Stimulated activated CD4-positive, alpha-beta T cell treated with anti-CD3 and anti-CD28 coated beads, TNF-alpha, amount 100 ng/mL, for 1 hour (primary cell): ENCODE results near the gene ASCL5.
A peak's percentile ranks its signal among the peaks of the same experiment; 100 is the strongest.

Source experiments
- DNase-seq, 3 donors: peaks; one replicate each; pipeline ENCODE4 v3.0.0-alpha.2; 2020; ENCODE audit warnings: low read depth in 3 of 3, low spot score in 1 of 3

Gene ASCL5

GRCh38 chr1:201136355-201137023 is 9.5 kb upstream of the ASCL5 start:
- DNase-seq: no peak

- no peak for DNase-seq
These were observed 7.4 kb upstream of the ASCL5 start for GRCh38 chr1:201134405-201134804.

- DNase-seq: no peak
These were observed 4.4 kb upstream of the ASCL5 start for GRCh38 chr1:201131398-201131797.

- DNase-seq: no peak
These were observed 2.0 kb upstream of the ASCL5 start for GRCh38 chr1:201128962-201129361.

GRCh38 chr1:201128476-201128875 is 1.5 kb upstream of the ASCL5 start:
- no peak for DNase-seq

- DNase-seq: no peak
These were observed 921 bp upstream of the ASCL5 start for GRCh38 chr1:201127755-201128455.

- no peak for DNase-seq
These were observed 537 bp downstream of the ASCL5 start for GRCh38 chr1:201126463-201126831.

GRCh38 chr1:201125800-201126199 is 1.2 kb downstream of the ASCL5 start:
- no peak for DNase-seq

- DNase-seq: no peak
These were observed 2.0 kb downstream of the ASCL5 start for GRCh38 chr1:201125019-201125418.

GRCh38 chr1:201123866-201124265 is 3.1 kb downstream of the ASCL5 start:
- no peak for DNase-seq

GRCh38 chr1:201122321-201122957 is 4.5 kb downstream of the ASCL5 start:
- no peak for DNase-seq

- DNase-seq: peak in 1 of 3 donors; percentile 43
These were observed 7.5 kb downstream of the ASCL5 start for GRCh38 chr1:201119206-201120197.

GRCh38 chr1:201116091-201116490 is 10.9 kb downstream of the ASCL5 start:
- DNase-seq: no peak

- DNase-seq: no peak
These were observed 11.5 kb downstream of the ASCL5 start for GRCh38 chr1:201115390-201115937.

- peak; percentile 31 to 62 (median 32) for DNase-seq
These were observed 12.5 kb downstream of the ASCL5 start for GRCh38 chr1:201114245-201115131.

- no peak for DNase-seq
These were observed 13.3 kb downstream of the ASCL5 start for GRCh38 chr1:201113451-201114244.

- DNase-seq: no peak
These were observed 14.1 kb downstream of the ASCL5 start for GRCh38 chr1:201112926-201113325.

- DNase-seq: no peak
These were observed 14.7 kb downstream of the ASCL5 start, which contains the start of gene CACNA1S for GRCh38 chr1:201112173-201112731. CACNA1S (minus strand) TSS chr1:201112426; CDS start chr1:201112339, 87 bp downstream.

- no peak for DNase-seq
These were observed 15.3 kb downstream of the ASCL5 start for GRCh38 chr1:201111672-201112071.
